ENCODE results near the gene BMP8B.

DNA sequence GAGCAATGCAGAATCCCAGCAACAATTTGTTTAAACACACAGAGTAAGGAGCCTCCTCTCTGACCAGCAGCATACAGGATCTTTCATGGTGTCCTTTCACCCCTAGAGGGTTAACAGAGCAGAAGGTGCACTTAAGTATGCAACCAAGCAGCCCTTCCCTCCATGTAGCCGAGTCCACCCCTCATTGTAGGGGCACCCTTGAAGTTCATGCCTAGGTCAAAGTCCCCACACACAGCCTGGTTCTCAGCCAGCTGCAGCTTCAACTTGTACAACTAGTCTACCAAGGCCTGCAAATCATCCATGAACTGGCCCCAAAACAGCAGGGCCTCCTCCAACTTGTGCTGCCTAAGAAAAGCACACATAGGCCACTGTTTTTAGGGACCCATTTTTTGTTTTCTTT is 7.0 kb upstream of the BMP8B start:
- no peak for TF ChIP-seq POLR2A (IDR thresholded peaks at IDR 0.05; ENCODE audit: low read depth)
- TF ChIP-seq POLR2AphosphoS5 (IDR thresholded peaks at IDR 0.05): no peak
- no peak for TF ChIP-seq CTCF (IDR thresholded peaks at IDR 0.05)
